ENCODE results near the gene KLHL40.

The KLHL40 gene

DNA sequence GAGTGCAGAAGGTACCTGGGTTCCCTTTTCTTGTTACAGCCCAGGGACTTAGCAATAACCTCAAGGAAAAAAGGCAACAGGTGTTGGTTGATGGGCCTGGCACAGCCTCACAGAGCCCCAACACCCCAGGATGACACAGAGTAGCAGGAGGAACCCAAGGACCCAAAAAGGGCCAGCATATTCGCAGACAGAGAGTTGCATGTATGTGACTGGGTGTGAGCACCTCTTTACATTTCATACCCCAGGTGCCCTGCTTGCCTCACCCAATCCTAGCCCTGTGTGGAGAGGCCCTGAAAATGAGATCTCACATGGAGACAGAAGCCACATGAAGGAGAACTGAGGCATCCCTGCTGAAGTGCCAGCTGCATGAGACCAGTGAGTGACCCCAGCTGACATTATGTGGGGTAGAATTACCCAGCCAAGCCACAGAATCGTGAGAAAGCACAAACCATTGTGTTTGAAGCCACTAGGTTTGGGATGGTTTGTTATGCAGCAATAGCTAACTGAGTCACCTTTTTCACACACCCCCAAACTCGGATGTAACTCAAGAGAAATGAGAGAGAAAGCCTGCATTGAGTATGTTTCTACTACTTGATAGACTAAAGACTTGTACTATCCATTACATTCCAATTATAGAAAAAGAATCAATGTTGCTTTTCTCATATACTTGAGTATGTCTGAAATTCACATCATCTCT is 43.5 kb downstream of the KLHL40 start:
- DNase-seq, result no peak

DNA sequence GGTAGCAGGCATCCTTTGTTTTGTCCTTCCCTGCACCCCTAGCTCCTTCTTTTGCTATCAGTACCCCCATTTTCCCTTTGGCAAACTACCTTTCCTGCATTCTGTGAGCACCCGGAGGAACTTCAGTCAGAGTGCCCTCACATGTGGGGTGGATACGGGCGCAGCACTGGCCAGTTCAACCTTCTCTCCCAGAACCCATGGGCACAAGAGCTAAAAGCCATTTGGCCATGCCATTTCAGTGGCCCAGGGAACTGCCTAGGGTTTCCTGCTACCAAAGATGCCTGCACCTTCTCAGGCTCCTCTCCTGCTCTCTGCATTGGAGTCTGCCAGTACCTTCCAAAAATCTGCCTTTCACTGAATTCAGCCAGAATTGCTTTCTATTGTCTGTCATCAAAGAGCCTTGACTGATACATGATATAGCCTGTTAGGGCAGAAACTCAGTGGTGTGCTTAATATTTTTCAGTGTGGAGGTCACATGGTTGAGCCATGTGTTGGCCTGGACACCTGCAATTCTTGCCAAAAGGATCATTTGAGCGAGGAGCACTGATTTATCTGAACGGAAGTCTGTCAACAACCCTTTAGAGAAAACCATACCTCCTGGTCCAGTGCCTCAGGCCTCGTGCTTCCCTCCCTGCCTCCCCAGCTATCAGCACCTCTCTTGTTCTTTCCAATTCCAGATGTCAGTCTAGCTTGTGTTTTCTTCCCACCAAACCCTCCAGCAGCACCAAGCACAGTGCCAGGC is 44.2 kb downstream of the KLHL40 start:
- DNase-seq, result no peak

DNA sequence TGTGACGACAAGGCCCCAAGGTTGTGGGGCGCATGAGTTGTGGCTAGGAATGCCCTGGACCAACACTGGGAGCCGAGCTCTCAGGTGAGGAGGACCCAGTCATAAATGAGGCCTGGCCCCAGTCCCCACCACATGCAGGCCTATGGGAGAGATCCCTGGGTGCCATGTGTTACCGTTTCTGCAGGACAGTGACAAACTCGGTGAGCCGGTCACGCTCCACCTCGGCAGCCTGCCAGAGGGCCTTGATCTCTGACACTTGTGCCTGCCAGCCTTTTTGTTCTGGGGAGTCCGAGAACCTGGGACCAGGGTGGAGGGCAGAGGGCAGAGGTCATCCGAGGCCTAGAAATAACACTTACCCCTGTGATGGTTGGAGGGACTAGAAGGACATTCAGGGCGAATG is 45.0 kb downstream of the KLHL40 start:
- DNase-seq, result no peak

DNA sequence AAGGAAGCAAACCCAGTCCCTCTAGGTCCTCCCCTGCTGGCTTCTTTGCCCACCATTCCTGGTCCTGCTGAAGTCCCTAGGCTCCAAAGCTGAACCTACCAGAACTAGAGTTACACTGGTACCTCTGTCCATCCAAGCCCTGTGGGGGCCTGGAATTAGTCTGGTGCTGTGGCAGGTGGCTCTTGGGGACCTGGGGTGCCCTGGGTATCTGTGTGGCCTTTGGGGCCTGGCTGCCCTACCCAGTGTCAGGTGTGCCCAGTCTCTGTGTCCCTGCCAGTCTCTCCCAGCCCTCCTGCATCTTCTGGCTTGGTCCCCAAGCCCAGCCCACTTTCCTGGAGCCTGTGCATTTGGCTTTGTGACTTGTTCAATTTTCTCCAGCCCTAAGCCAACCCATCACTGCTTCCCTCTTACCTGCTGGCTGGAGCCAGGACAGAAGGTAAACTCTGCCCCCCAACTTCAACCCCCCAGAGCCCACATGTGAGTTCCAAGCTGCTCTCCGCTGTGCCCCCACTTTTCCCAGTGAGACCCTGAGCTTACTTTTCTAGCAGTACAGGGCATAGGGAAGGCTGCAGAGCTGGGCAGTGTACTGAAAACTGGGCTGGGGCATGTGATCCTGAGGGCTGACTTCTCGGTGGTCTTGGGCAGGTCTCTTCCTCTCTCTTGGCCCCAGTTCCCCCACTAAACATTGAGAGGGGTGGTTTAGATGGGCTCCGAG is 45.5 kb downstream of the KLHL40 start:
- no peak for DNase-seq

DNA sequence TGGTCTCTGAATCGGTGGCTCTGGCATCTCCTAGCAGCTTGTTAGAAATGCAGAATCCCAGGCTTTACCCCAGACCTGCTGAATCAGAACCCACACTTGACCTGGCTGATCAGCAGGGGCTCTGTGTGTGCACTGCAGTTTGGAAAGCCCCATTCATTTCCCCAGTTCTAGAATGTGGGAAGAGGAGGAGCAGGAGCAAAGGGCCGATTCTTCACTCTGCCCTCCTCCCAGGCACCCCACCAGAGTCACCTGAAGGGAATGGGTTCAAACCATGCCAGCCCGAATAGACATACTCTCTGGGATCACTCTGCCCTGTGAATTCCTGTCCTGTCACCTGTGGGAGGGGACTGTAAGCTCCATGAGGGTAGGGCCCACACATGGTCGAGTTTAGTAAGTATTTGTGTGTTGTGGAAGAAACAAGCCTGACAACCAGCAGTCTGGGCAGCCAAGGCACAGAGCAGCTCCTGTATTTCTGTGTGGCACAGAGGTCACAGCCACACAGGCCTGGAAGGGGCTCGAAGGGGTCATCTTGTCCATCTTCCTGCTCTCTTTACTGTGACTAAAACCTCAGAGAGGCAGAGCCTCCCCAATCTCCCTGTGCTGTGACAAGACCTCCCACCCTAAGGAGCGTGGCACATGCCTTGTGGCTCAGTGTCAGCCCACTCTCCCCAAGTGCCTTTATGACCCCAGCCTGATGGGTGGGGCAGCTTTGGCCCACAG is 46.3 kb downstream of the KLHL40 start:
- no peak for DNase-seq

DNA sequence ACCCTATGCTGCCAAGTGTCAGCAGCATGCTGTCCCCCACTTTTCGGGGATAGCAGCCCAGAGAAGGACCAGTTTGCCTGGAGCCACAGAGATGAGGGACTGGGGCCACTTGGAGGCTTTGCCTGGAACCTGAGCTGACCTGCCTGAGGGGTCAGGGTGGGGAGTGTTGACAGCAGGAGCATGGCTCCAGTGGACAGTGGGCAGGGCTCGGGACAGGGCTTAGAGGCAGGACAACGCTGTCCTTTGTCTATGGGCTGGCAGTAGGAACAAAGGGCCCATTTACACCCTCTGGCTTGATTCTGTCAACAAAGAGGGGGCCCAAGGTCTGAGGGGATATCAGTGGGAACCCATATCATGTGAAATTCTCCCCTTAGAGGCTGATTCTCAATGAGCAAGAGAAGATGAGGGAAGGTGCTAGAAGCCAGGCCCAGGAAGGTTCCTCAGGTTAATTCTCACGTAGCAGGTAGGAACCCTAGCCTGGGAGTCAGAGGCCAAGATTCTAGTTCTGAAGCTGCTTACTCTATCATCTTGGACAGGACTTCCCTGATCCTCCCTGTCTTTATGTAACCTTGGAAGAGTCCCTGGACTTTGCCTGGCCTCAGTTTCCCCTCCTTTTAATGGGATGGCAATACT is 47.0 kb downstream of the KLHL40 start:
- DNase-seq, result no peak

DNA sequence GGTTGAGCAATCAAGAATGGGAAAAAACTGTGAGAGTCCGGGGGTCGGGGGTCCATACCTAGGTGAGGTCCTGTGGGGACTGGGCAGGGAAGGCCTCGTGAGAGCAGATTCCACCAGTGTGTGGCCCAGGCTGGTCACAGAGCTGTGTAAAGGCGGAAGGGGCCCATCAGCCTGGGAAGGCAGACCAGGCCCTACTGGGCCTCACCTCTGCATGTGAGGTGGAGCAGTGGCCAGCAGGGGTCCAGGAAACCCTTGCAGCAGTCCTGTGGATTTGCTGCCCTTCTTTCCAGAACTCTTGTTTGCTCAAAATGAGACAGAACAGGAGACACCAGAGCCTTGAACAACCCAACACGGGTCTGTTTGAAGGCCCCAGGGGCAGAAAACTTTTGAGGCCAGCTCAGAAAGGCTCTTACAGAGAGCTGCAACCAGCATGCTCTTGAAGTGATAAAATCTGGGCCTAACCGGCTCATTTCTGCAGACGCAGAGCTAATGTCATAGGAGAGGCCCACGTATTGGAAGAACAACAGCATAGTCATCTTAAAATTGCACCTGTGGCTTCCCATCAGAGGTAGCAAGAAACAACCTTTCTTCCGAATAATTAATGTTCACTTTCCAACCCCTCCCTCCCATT is 47.6 kb downstream of the KLHL40 start:
- no peak for DNase-seq

DNA sequence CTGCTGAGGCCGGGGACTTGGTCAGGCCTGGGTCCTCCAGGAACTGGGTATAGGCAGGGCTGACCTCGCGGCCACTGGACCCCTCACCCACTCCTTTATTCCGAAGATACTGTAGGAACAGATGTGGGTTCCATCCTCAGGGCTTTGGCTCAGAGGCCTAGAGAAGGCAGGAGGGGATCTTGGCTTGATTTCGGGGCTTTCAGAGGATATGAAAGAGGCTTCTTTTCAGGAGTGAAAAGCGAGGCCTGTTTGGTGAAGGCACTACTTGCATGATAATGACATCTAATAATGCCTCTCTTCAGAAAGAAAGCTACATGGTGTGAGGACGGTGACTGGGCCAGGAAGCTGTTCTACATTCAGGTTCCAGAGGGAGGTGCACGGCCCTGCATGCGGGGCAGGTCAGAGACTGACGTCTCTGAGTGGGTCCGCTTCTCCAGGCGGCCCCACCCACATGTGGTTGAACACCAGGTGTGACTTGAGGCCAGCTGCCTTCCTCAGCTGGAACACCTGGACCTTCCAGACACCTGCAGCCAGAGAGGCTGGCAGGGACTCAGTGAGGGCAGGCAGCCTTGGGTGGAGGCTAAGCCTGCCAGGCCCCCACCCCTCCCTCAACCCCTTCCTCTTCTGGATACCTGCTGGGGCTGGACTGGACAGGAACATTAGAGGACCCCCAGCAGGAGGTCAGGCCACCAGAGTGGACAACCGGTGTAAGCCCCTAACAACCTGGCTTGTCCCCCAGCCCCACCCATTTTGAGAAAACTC is 48.3 kb downstream of the KLHL40 start:
- no peak for DNase-seq

DNA sequence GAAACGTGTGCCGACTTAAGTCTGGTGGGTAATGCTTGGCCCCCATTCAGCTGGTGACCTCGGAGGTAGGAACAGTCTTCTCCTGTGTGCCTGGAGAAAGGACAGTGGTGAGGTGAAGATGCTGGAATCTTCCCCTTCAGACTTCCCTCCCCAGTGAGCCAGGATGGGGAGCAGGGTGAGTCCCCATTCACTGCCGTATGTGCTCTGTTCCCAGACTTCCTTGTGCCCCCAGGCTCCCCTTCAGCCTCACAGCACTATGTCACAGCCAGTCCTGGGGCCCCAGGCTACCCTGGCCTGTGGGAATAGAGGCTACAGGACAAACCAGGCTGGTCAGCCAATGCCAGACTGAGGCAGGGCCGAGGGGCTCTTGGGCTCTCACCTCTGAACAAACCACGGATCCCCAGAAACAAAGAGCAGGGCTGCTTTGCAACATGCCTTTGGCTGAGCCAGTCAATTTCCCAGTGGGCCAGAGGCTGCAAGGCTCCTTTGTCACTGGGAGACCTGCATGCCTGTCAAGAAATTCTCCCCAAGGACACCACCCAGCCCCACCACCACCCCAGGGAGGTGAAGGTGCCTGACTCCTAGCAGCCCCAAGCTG is 49.0 kb downstream of the KLHL40 start:
- DNase-seq, result no peak

DNA sequence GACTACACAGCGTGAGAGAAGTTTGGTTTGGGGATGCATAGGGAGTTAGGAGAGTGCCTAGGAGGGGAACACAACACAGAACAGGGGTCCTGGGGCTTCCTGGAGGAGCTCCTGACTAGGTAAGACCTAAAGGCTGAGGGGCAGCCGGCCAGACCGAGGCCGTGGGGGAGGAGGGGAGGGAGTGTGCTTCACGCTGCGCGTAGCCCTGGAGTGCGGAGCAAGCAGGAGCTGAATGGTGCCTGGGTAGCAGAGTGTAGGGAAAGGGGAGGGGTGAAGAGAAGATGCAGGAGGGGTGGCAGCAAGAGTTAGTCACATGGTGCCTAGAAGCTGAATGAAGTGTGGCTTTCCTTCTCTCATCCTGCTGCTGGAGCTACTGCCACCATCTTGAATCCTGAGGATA is 49.7 kb downstream of the KLHL40 start:
- no peak for DNase-seq

DNA sequence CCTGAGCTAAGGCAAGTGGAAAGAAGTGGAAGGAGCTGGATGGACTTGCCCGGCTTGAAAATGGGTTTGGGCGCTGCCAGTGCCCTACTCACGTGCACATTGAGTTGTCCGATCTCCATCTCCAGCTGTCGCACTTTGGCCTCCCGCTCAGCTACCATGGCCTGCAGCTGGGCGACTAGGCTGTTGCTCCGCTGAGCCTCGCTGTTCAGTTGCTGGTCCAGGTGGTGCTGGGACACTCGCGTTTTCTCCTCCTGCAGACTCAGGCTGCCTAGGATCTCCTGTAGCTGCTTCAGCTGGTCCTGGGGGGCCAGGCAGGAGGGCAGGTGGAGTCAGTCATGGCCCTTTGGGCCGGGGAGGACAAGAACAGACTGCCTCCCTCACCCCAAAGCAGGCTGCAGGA is 50.3 kb downstream of the KLHL40 start:
- DNase-seq, result no peak

DNA sequence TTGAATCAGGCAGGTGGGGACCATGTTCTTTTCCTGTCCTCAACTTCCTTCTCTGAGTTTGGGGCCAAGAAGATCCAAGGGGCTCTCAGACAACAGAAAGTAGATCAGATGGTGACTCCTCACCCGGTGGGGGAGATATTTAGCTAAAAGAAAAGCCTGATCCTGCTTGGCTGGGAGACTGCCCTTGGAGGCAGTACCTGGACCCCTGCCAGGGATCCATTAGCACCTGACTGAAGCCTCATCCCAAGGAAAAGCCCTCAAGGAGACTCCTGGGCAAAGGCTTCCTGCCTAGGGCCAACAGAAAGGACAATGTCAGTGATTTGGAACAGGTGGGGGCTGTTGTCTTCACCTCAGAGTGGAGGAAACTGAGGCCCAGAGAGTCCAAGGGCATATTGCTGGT is 50.7 kb downstream of the KLHL40 start:
- peak; percentile 16 for DNase-seq

DNA sequence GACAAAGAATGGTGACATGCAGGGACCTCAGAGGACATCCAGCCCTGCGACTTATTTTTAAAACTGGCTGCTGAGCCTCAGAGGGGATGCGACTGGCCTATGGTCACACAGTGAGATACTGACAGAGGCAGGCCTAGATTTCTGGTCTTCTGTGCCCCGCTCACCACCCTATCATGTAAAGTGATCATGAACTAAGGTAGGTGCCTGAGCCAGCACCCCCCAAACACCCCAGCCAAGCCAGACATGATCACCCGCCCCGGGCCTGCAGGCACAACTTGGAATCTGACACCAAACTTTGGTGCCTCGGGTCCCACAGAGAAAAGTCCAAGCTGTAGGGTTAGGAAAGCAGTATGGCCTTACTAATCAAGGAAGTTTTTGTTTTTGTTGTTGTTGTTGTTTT is 51.2 kb downstream of the KLHL40 start:
- no peak for DNase-seq

DNA sequence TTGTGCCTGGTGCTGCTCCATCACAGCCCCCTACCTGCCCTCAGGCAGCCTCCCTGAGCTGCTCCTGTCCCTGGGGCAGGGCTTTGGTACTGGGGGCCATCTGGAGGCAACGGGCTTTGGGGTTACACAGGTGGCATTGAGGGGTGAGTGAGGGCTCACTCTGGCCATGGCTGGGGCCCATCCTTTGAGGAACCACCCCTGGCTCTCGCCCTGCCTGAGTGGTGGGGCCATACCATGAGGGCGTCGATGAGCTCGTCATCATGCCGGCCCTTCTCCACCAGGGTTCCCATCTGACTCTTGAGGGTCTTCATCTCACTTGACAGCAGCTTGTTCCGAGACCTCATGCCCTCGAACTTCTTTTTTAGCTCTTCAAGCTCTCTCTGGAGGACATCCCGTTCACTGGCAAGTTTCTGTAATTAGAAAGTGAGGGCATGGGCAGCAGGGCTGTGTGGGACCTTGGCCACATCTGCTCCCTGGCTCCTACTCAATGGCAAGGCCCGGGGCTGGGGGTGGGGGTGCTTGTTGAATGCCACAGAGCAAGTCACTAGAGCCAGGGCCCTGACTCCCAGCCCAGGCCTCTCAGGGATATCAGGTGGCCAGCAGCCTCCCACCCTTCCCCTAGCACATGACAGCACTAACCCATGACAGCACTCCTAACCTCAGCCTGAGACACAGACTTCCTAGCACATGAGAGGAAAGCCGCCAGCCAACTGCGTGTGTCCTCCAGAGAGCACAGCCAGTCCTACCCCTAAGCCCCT is 54.2 kb downstream of the KLHL40 start:
- no peak for DNase-seq

DNA sequence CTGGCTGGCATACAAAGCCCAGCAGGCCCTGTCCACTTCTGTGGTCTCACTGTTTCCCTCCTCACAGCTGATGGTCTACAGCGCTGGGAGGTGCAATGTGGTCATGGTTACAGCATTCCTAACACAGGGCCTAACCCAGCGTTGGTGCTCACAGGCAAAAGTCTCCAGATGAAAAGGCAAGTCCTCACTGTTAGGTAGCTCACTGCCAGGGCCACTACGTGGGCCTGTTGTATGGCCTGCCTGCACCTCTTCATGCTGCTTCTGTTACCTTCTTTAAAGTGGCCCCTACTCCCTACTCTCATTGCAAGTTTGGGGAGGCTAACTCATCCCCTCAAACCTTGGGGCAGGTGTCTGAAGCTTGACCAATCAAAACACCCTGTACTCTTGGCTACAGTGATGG is 56.5 kb downstream of the KLHL40 start:
- DNase-seq, result no peak
